Neural crest cell (in vitro differentiated cells): ENCODE data around the gene TM4SF1. TPM values are rescaled to one million over a fixed set of nuclear protein-coding genes. Genes with fewer than 3 reads are reported as not detected.

Experiments used
- DNase-seq: peaks from one replicate; pipeline ENCODE4 v3.0.0; 2021; ENCODE audit warnings: low read depth, mixed read lengths, low spot score
- H3K27ac Mint-ChIP-seq: one replicate; pipeline ENCODE4 v1.8.0; 2021; ENCODE audit warnings: mild to moderate bottlenecking, mixed read lengths; ENCODE audit not compliant: unreplicated experiment
- H3K27me3 Mint-ChIP-seq: 2 replicates; pipeline ENCODE4 v1.8.0; 2021; ENCODE audit warnings: low read depth, mild to moderate bottlenecking, mixed read lengths
- H3K36me3 Mint-ChIP-seq: 2 replicates; pipeline ENCODE4 v1.8.0; 2021; ENCODE audit warnings: low read depth, mild to moderate bottlenecking, mixed read lengths
- H3K4me1 Mint-ChIP-seq: 2 replicates; pipeline ENCODE4 v1.8.0; 2021; ENCODE audit warnings: mixed read lengths
- H3K4me3 Mint-ChIP-seq: one replicate; pipeline ENCODE4 v1.8.0; 2021; ENCODE audit warnings: mild to moderate bottlenecking, mixed read lengths
- H3K9me3 Mint-ChIP-seq: 2 replicates; pipeline ENCODE4 v1.8.0; 2021; ENCODE audit warnings: mixed read lengths
- total RNA-seq: library from RNA; stranded (reverse); gene quantifications from 2 replicates; pipeline ENCODE4 v1.2.1, GENCODE V29; 2021
- TF ChIP-seq, protein P1 (sequence below): fragments of 200-600 bp; sonication (generic); conservative IDR thresholded peaks from 2 replicates; pipeline ENCODE4 v1.5.0; 2021; ENCODE audit warnings: antibody characterized with exemption, mild to moderate bottlenecking

The TM4SF1 gene
- total RNA-seq, 1 donor from 2014 or later = not detected

- no peaks in the 10 kb centered on the region for H3K36me3 Mint-ChIP-seq
- no peak overlapping the region for H3K27ac Mint-ChIP-seq
Measured at GRCh38 chr3:149395107-149396089, 17.9 kb upstream of the TM4SF1 start.

DNA sequence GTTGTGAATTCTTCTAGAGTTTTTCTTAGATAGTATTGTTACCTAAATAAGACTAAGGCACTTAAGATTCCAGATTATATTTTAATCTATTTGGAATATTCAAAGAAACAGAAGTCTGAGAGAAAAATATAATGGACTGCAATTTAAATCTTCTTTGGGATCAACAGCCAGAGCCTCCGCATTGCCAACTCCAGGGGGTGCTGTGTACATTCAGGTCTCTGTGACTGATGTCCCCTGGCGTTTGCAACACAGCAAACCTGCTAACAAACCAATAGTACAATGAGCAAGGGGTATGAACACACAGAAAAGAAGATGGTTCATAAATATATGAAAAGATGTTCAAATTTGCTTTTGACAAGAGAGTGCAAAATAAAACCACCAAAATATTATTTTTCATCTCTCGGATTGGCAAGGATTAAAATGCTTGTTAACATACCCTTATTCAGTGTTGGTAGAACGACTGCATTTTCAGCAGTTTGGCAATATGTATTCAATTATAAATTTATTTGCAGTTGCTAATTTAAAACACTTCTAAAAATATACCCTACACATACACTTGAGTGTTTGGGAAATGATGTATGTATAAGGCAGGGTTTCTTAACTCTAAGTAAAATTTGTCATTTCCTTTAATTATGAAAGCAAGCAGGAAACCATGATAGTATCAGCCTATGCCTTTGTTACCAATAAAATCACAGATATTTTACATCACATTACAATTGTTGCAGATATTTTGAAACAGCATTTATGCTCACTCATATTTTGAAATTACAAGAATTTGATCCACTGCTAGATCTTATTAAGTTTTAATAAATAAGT, 16.1 kb upstream of the TM4SF1 start:
- TF ChIP-seq, protein P1, sequence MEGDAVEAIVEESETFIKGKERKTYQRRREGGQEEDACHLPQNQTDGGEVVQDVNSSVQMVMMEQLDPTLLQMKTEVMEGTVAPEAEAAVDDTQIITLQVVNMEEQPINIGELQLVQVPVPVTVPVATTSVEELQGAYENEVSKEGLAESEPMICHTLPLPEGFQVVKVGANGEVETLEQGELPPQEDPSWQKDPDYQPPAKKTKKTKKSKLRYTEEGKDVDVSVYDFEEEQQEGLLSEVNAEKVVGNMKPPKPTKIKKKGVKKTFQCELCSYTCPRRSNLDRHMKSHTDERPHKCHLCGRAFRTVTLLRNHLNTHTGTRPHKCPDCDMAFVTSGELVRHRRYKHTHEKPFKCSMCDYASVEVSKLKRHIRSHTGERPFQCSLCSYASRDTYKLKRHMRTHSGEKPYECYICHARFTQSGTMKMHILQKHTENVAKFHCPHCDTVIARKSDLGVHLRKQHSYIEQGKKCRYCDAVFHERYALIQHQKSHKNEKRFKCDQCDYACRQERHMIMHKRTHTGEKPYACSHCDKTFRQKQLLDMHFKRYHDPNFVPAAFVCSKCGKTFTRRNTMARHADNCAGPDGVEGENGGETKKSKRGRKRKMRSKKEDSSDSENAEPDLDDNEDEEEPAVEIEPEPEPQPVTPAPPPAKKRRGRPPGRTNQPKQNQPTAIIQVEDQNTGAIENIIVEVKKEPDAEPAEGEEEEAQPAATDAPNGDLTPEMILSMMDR = peak; percentile 90
- H3K36me3 Mint-ChIP-seq = peaks cover under 1% of the 10 kb centered on the region
- H3K4me1 Mint-ChIP-seq = no peaks in the 10 kb centered on the region
- peaks cover 5% of the 10 kb centered on the region for H3K9me3 Mint-ChIP-seq
- no peaks in the 10 kb centered on the region for H3K27me3 Mint-ChIP-seq
- no peak overlapping the region for H3K4me3 Mint-ChIP-seq
- peak; percentile 61 for DNase-seq
- H3K27ac Mint-ChIP-seq = no peak overlapping the region

More at GRCh38 chr3:149395107-149396089, 17.9 kb upstream of the TM4SF1 start:
- H3K27me3 Mint-ChIP-seq = no peaks in the 10 kb centered on the region
- H3K9me3 Mint-ChIP-seq = peaks cover 3% of the 10 kb centered on the region
- no peak overlapping the region for H3K4me3 Mint-ChIP-seq
- no peak for DNase-seq
- TF ChIP-seq, protein P1 = no peak
- no peaks in the 10 kb centered on the region for H3K4me1 Mint-ChIP-seq

- TF ChIP-seq, protein P1 = no peak
- Mint-ChIP-seq H3K36me3 (peaks cover 3% of the 10 kb centered on the region), H3K27me3 (no peaks in the 10 kb centered on the region), H3K9me3 (peaks cover 8% of the 10 kb centered on the region), H3K4me1 (peaks cover 3% of the 10 kb centered on the region), H3K4me3 (no peak overlapping the region), H3K27ac (no peak overlapping the region)
- DNase-seq = no peak
Measured at GRCh38 chr3:149391960-149392359, 14.5 kb upstream of the TM4SF1 start.

DNA sequence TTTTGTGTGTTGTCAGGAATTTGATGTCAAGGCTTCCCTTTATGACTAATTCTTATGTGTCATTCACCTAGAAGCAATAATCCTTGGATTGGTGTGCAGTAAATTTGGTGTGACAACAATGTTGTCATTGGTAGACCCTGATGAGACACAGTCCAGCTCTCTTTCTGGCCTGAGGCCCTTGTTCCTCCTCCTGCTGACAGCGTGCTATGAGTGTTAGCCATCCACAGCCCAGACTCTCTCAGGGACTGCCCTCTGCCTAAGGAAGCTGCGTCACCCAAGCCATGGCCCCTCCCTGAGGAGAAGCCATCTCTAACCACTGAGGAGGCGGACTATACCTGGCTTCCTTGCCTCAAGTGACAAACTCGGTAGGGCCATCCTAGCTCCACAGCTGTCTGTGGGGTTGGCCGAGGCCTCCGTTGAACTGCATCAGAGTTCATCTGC, 13.3 kb upstream of the TM4SF1 start:
- Mint-ChIP-seq H3K9me3 (peaks cover 10% of the 10 kb centered on the region), H3K27ac (no peak overlapping the region), H3K27me3 (no peaks in the 10 kb centered on the region), H3K4me3 (no peak overlapping the region), H3K36me3 (peaks cover 3% of the 10 kb centered on the region), H3K4me1 (peaks cover 11% of the 10 kb centered on the region)
- TF ChIP-seq, protein P1 = no peak
- DNase-seq = no peak

DNA sequence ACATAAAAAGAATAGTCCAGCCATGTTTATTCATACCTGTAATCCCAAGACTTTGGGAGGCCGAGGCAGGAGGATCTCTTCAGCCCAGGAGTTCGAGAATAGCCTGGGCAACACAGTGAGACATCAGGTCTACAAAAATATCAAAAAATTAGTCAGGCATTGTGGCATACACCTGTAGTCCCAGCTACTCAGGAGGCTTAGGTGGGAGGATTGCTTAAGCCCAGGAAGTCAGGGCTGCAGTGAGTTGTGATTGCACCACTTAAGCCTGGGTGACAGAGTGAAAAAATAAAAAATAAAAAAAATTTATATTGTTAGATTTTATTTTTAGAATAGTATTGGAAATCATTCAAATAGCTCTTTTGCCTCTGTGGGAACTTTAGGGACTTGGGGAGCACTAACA, 12.8 kb upstream of the TM4SF1 start:
- H3K9me3 Mint-ChIP-seq = peaks cover 10% of the 10 kb centered on the region
- no peak overlapping the region for H3K27ac Mint-ChIP-seq
- peaks cover 3% of the 10 kb centered on the region for H3K36me3 Mint-ChIP-seq
- no peak for DNase-seq
- H3K27me3 Mint-ChIP-seq = no peaks in the 10 kb centered on the region
- H3K4me1 Mint-ChIP-seq = peaks cover 11% of the 10 kb centered on the region
- TF ChIP-seq, protein P1 = no peak
- no peak overlapping the region for H3K4me3 Mint-ChIP-seq
